SK-N-SH (cell line): ENCODE results near the gene CD209.

Source experiments
- CHD2 ChIP-seq: fragments of 150-350 bp; IDR thresholded peaks from 2 replicates; pipeline ENCODE4 v1.6.1; 2018; ENCODE audit warnings: low read length; ENCODE audit not compliant: partially characterized antibody
- CTCF ChIP-seq: fragments of 200-600 bp; sonication (generic); IDR thresholded peaks from 2 replicates; pipeline ENCODE4 v1.6.1; 2017; ENCODE audit warnings: antibody characterized with exemption, mild to moderate bottlenecking, moderate library complexity
- FOXM1 ChIP-seq: IDR thresholded peaks from 2 replicates; pipeline ENCODE4 v1.4.0; 2012; ENCODE audit warnings: low read depth, mild to moderate bottlenecking
- MAX ChIP-seq: IDR thresholded peaks from 2 replicates; pipeline ENCODE4 v1.4.0; 2012; ENCODE audit warnings: low read depth

- no peak for TF ChIP-seq CHD2
- TF ChIP-seq MAX, result no peak
- no peak for TF ChIP-seq CTCF
- TF ChIP-seq FOXM1, result no peak
Measured at GRCh38 chr19:7699417-7700401, 47.6 kb downstream of the CD209 start.
